H9 (cell line): ENCODE data around the gene HOXD11. TPM values are rescaled to one million over a fixed set of nuclear protein-coding genes. Genes with fewer than 3 reads are reported as not detected.
A peak's percentile ranks its signal among the peaks of the same experiment; 100 is the strongest.

ENCODE experiments used
- DNase-seq: peaks from one replicate; pipeline ENCODE4 v3.0.0-alpha.2; 2017
- H2AFZ ChIP-seq: one replicate; pipeline ENCODE4 v1.6.1; 2013; ENCODE audit warnings: mild to moderate bottlenecking, low read length, control low read depth, moderate library complexity
- H2AK5ac ChIP-seq: 2 replicates; pipeline ENCODE4 v1.6.1; 2013; ENCODE audit warnings: low read length, control low read depth, mixed read lengths; ENCODE audit not compliant: insufficient read length
- H2BK120ac ChIP-seq: one replicate; pipeline ENCODE4 v1.6.1; 2013; ENCODE audit warnings: low read depth, mild to moderate bottlenecking, low read length, control low read depth, inconsistent platforms; ENCODE audit not compliant: poor library complexity, severe bottlenecking
- H2BK12ac ChIP-seq: 2 replicates; pipeline ENCODE4 v1.6.1; 2013; ENCODE audit warnings: low read length, control low read depth, mixed read lengths, low read depth; ENCODE audit not compliant: insufficient read length
- H2BK15ac ChIP-seq: 2 replicates; pipeline ENCODE4 v1.6.1; 2013; ENCODE audit warnings: low read depth, low read length, control low read depth
- H2BK20ac ChIP-seq: one replicate; pipeline ENCODE4 v1.6.1; 2013; ENCODE audit warnings: low read depth, mild to moderate bottlenecking, low read length, control low read depth, inconsistent platforms; ENCODE audit not compliant: poor library complexity, severe bottlenecking
- H2BK5ac ChIP-seq: 2 replicates; pipeline ENCODE4 v1.6.1; 2013; ENCODE audit warnings: low read length, control low read depth, mixed read lengths; ENCODE audit not compliant: insufficient read length
- H3K14ac ChIP-seq: 2 replicates; pipeline ENCODE4 v1.6.1; 2013; ENCODE audit warnings: low read length, control low read depth; ENCODE audit not compliant: insufficient read depth
- H3K18ac ChIP-seq: 2 replicates; pipeline ENCODE4 v1.6.1; 2013; ENCODE audit warnings: low read depth, mild to moderate bottlenecking, mixed read lengths, low read length, control low read depth; ENCODE audit not compliant: insufficient read length
- H3K23ac ChIP-seq: 2 replicates; pipeline ENCODE4 v1.6.1; 2013; ENCODE audit warnings: low read length, control low read depth, mixed read lengths, low read depth; ENCODE audit not compliant: insufficient read length
- H3K23me2 ChIP-seq: 2 replicates; pipeline ENCODE4 v1.6.1; 2013; ENCODE audit warnings: low read depth, mild to moderate bottlenecking, mixed read lengths, low read length, control low read depth; ENCODE audit not compliant: insufficient read length, poor library complexity, severe bottlenecking
- H3K27ac ChIP-seq: 2 replicates; pipeline ENCODE4 v1.5.1; 2013; ENCODE audit warnings: low read length, control low read depth, mixed read lengths, low read depth; ENCODE audit not compliant: insufficient read length
- H3K27me3 ChIP-seq: 2 replicates; pipeline ENCODE4 v1.6.1; 2013; ENCODE audit warnings: low read length, control low read depth, inconsistent platforms; ENCODE audit not compliant: insufficient read depth
- H3K4ac ChIP-seq: 2 replicates; pipeline ENCODE4 v1.6.1; 2013; ENCODE audit warnings: low read depth, mild to moderate bottlenecking, control low read depth, inconsistent platforms, low read length, moderate library complexity
- H3K4me1 ChIP-seq: 2 replicates; pipeline ENCODE4 v1.6.1; 2013; ENCODE audit warnings: low read length, control low read depth, inconsistent platforms; ENCODE audit not compliant: insufficient read depth
- H3K4me2 ChIP-seq: 2 replicates; pipeline ENCODE4 v1.6.1; 2013; ENCODE audit warnings: low read length, control low read depth, mixed read lengths; ENCODE audit not compliant: insufficient read length, insufficient read depth
- H3K56ac ChIP-seq: 2 replicates; pipeline ENCODE4 v1.6.1; 2013; ENCODE audit warnings: low read depth, mild to moderate bottlenecking, mixed read lengths, low read length, control low read depth; ENCODE audit not compliant: insufficient read length
- H3K79me1 ChIP-seq: 2 replicates; pipeline ENCODE4 v1.6.1; 2013; ENCODE audit warnings: low read depth, mild to moderate bottlenecking, moderate library complexity, low read length, control low read depth, inconsistent platforms; ENCODE audit not compliant: insufficient read depth, poor library complexity, severe bottlenecking
- H3K79me2 ChIP-seq: 2 replicates; pipeline ENCODE4 v1.6.1; 2013; ENCODE audit warnings: low read length, control low read depth, inconsistent platforms; ENCODE audit not compliant: insufficient read depth
- H3K9ac ChIP-seq: 2 replicates; pipeline ENCODE4 v1.6.1; 2013; ENCODE audit warnings: low read length, control low read depth, mixed read lengths; ENCODE audit not compliant: insufficient read length; ENCODE audit errors: extremely low read depth
- H3K9me3 ChIP-seq: one replicate; pipeline ENCODE4 v1.6.1; 2013; ENCODE audit warnings: low read depth, low read length, inconsistent platforms; ENCODE audit not compliant: control insufficient read depth
- H3T11ph ChIP-seq: one replicate; pipeline ENCODE4 v1.6.1; 2013; ENCODE audit warnings: mild to moderate bottlenecking, low read length, control low read depth, inconsistent platforms
- H4K20me1 ChIP-seq: one replicate; pipeline ENCODE4 v1.6.1; 2013; ENCODE audit not compliant: control insufficient read depth, insufficient read length, insufficient read depth
- H4K5ac ChIP-seq: 2 replicates; pipeline ENCODE4 v1.6.1; 2013; ENCODE audit warnings: low read depth, mild to moderate bottlenecking, mixed read lengths, low read length, control low read depth; ENCODE audit not compliant: insufficient read length
- H4K8ac ChIP-seq: replicated peaks from 2 replicates; pipeline ENCODE4 v1.6.1; 2013; ENCODE audit warnings: low read length, control low read depth, mixed read lengths, low read depth; ENCODE audit not compliant: insufficient read length
- H4K91ac ChIP-seq: 2 replicates; pipeline ENCODE4 v1.6.1; 2013; ENCODE audit warnings: low read depth, mild to moderate bottlenecking, moderate library complexity, mixed read lengths, low read length, control low read depth; ENCODE audit not compliant: insufficient read length
- H3K27ac Mint-ChIP-seq, 3 experiments: 2 replicates in 2 of 3; 3 replicates in 1 of 3; pipeline ENCODE4 v1.8.0; 2020 to 2021; ENCODE audit warnings: mixed read lengths in 3 of 3, mild to moderate bottlenecking in 1 of 3, moderate library complexity in 1 of 3
- H3K27me3 Mint-ChIP-seq: 2 replicates; pipeline ENCODE4 v1.8.0; 2021; ENCODE audit warnings: low read depth, mild to moderate bottlenecking, moderate library complexity, mixed read lengths
- H3K36me3 Mint-ChIP-seq, 3 experiments: 2 replicates in 2 of 3; 3 replicates in 1 of 3; pipeline ENCODE4 v1.8.0; 2020 to 2021; ENCODE audit warnings: low read depth in 3 of 3, mixed read lengths in 3 of 3; ENCODE audit not compliant: insufficient read depth in 1 of 3
- H3K4me1 Mint-ChIP-seq, 2 experiments: 2 replicates each; pipeline ENCODE4 v1.8.0; 2020; ENCODE audit warnings: mixed read lengths in 2 of 2
- H3K4me3 Mint-ChIP-seq, 2 experiments: 2 replicates in 1 of 2; 3 replicates in 1 of 2; pipeline ENCODE4 v1.8.0; 2020 to 2021; ENCODE audit warnings: mild to moderate bottlenecking in 2 of 2, mixed read lengths in 2 of 2, moderate library complexity in 1 of 2
- H3K9me3 Mint-ChIP-seq, 2 experiments: 2 replicates in 1 of 2; 3 replicates in 1 of 2; pipeline ENCODE4 v1.8.0; 2020; ENCODE audit warnings: mild to moderate bottlenecking in 2 of 2, mixed read lengths in 2 of 2, moderate library complexity in 1 of 2
- WGBS: extraction: QIAGEN DNeasy Blood & Tissue Kit; methylation state at CpG from one replicate; pipeline ENCODE4 v1.1.7; 2013; ENCODE audit warnings: missing lambda C conversion rate, low lambda C conversion rate, mixed read lengths; ENCODE audit not compliant: insufficient read length; ENCODE audit errors: extremely low coverage; 5-methylcytosine and 5-hydroxymethylcytosine counted together
- total RNA-seq: library from RNA; stranded (reverse); gene quantifications from 2 replicates; pipeline ENCODE4 v1.2.1, GENCODE V29; 2021
- TF ChIP-seq, protein P1 (sequence below): fragments of 200-600 bp; sonication (generic); conservative IDR thresholded peaks from 3 replicates; pipeline ENCODE4 v1.8.0; 2021; ENCODE audit warnings: antibody characterized with exemption, mild to moderate bottlenecking

HOXD11 gene
- total RNA-seq, 1 experiment from 2014 or later = not detected

DNA sequence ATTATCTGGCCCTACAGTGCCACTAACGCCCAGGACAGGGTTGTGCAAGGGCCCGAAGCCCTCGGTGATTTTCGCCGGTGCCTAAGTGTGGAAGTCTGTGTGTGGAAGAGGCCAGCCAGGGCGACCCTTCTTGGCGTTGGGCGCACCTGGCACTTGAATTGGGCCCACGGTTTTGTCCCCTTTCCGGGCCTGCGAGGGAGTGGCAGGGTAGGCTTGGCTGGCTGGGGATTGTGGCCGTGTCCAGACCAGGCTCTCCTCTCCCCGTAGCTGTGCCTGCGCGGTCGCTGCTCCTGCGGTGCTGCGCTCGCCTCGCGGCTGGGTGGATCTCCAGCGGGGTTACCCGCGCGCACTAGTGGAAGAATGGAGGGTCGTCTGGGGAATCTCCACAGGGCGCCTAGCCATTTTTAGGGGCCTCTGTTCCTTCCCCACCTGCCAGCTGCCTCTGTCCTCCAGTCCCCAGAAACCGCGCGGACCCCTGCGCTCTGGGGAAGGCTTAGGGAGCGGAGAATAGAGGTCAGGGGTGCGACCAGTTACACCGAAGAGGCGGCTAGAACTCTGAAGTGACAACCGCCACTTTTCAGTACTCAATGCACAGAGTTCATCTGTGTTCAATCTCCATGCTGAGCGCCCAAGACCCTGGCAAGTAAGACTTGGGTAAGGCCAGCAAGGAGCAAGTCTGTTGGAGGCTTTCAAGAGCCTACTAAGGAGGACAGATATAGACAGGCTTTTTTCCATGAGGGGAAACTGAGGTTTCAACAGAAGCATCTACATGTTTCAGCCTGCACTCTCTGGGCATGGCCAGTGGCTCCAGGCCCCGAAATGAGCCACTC is 39.3 kb upstream of the HOXD11 start:
- no peak overlapping the region for H3T11ph ChIP-seq
- peak; percentile 31 for DNase-seq
- H3K79me1 ChIP-seq = no peaks in the 10 kb centered on the region
- H3K23ac ChIP-seq = no peak overlapping the region
- peaks cover 99% of the 10 kb centered on the region for H3K27me3 Mint-ChIP-seq
- H3K9me3 ChIP-seq = no peaks in the 10 kb centered on the region
- no peak overlapping the region for H2AK5ac ChIP-seq
- peak overlapping the region; percentile 38 to 69 for H3K4me3 Mint-ChIP-seq
- no peak overlapping the region for H4K91ac ChIP-seq
- H2BK12ac ChIP-seq = no peak overlapping the region
- peaks cover 68% of the 10 kb centered on the region for H3K27me3 ChIP-seq
- H3K27ac Mint-ChIP-seq = no peak overlapping the region
- H4K8ac ChIP-seq = no peak overlapping the region
- H2AFZ ChIP-seq = no peak overlapping the region
- H3K4me2 ChIP-seq = peak overlapping the region; percentile 36
- H3K79me2 ChIP-seq = no peaks in the 10 kb centered on the region
- H2BK120ac ChIP-seq = no peak overlapping the region
- no peak overlapping the region for H3K9ac ChIP-seq
- H3K14ac ChIP-seq = no peak overlapping the region
- no peak overlapping the region for H3K4ac ChIP-seq
- H3K27ac ChIP-seq = no peak overlapping the region
- H2BK20ac ChIP-seq = no peak overlapping the region
- no CpG with 5 or more reads among the region's 38 CpGs for WGBS
- TF ChIP-seq, protein P1, sequence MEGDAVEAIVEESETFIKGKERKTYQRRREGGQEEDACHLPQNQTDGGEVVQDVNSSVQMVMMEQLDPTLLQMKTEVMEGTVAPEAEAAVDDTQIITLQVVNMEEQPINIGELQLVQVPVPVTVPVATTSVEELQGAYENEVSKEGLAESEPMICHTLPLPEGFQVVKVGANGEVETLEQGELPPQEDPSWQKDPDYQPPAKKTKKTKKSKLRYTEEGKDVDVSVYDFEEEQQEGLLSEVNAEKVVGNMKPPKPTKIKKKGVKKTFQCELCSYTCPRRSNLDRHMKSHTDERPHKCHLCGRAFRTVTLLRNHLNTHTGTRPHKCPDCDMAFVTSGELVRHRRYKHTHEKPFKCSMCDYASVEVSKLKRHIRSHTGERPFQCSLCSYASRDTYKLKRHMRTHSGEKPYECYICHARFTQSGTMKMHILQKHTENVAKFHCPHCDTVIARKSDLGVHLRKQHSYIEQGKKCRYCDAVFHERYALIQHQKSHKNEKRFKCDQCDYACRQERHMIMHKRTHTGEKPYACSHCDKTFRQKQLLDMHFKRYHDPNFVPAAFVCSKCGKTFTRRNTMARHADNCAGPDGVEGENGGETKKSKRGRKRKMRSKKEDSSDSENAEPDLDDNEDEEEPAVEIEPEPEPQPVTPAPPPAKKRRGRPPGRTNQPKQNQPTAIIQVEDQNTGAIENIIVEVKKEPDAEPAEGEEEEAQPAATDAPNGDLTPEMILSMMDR = no peak
- no peak overlapping the region for H3K18ac ChIP-seq
- H3K9me3 Mint-ChIP-seq = peaks cover 3 to 7% of the 10 kb centered on the region in 2 experiments; a peak in 4 of 5 replicates
- no peak overlapping the region for H4K5ac ChIP-seq
- peaks cover 0 to 4% (median 0%) of the 10 kb centered on the region in 3 experiments; a peak in 1 of 7 replicates for H3K36me3 Mint-ChIP-seq
- H2BK15ac ChIP-seq = no peak overlapping the region
- no peaks in the 10 kb centered on the region for H3K4me1 ChIP-seq
- peaks cover 8 to 31% of the 10 kb centered on the region in 2 experiments; a peak in 3 of 4 replicates for H3K4me1 Mint-ChIP-seq
- H2BK5ac ChIP-seq = no peak overlapping the region
- H4K20me1 ChIP-seq = no peaks in the 10 kb centered on the region
- H3K56ac ChIP-seq = no peak overlapping the region
- peaks cover 3% of the 10 kb centered on the region for H3K23me2 ChIP-seq
